H7 (cell line): Measurements from ENCODE around the gene ARHGAP31. TPM values are rescaled to one million over a fixed set of nuclear protein-coding genes. Genes with fewer than 3 reads are reported as not detected.

Source experiments
- DNase-seq: peaks from one replicate; pipeline ENCODE4 v3.0.0; 2012
- H3K27me3 ChIP-seq: 2 replicates; pipeline ENCODE4 v1.6.0; 2011; ENCODE audit warnings: mild to moderate bottlenecking, low read length; ENCODE audit not compliant: control insufficient read depth, insufficient read depth
- H3K36me3 ChIP-seq: replicated peaks from 2 replicates; pipeline ENCODE4 v1.5.1; 2011; ENCODE audit warnings: low read length; ENCODE audit not compliant: control insufficient read depth, insufficient read depth
- H3K4me3 ChIP-seq: 2 replicates; pipeline ENCODE4 v1.5.1; 2011; ENCODE audit warnings: low read depth, mild to moderate bottlenecking, control low read depth, low read length, moderate library complexity; ENCODE audit not compliant: insufficient read depth
- total RNA-seq: library from RNA; depleted of rRNA; stranded (reverse); fragments of >200 nt; shearing (Covaris generic); gene quantifications from 2 replicates; pipeline ENCODE4 v1.2.3, GENCODE V29; 2014

Gene ARHGAP31
- total RNA-seq, 1 experiment from 2014 or later: 4.2 TPM

- Histone ChIP-seq H3K27me3 (peaks cover 8% of the 10 kb centered on the region), H3K4me3 (no peak overlapping the region), H3K36me3 (no peaks in the 10 kb centered on the region)
- DNase-seq: no peak
Observed at GRCh38 chr3:119288669-119289403, 5.3 kb upstream of the ARHGAP31 start.

GRCh38 chr3:119289404-119289770, 4.8 kb upstream of the ARHGAP31 start:
- no peaks in the 10 kb centered on the region for H3K36me3 ChIP-seq
- peaks cover 8% of the 10 kb centered on the region for H3K27me3 ChIP-seq
- H3K4me3 ChIP-seq: no peak overlapping the region
- no peak for DNase-seq

- Histone ChIP-seq H3K27me3 (peaks cover 8% of the 10 kb centered on the region), H3K4me3 (no peak overlapping the region), H3K36me3 (no peaks in the 10 kb centered on the region)
- DNase-seq: no peak
Observed at GRCh38 chr3:119290613-119291012, 3.6 kb upstream of the ARHGAP31 start.

GRCh38 chr3:119291062-119291700, 3.0 kb upstream of the ARHGAP31 start:
- no peak for DNase-seq
- Histone ChIP-seq H3K27me3 (peaks cover 8% of the 10 kb centered on the region), H3K4me3 (no peak overlapping the region), H3K36me3 (no peaks in the 10 kb centered on the region)

- Histone ChIP-seq H3K4me3 (no peak overlapping the region), H3K27me3 (peaks cover 8% of the 10 kb centered on the region), H3K36me3 (no peaks in the 10 kb centered on the region)
- no peak for DNase-seq
Observed at GRCh38 chr3:119292666-119293065, 1.5 kb upstream of the ARHGAP31 start.

GRCh38 chr3:119293105-119293870, 895 bp upstream of the ARHGAP31 start:
- DNase-seq: peak; percentile 76
- Histone ChIP-seq H3K36me3 (no peaks in the 10 kb centered on the region), H3K4me3 (peak overlapping the region; percentile 49), H3K27me3 (peaks cover 8% of the 10 kb centered on the region)

- Histone ChIP-seq H3K4me3 (peak overlapping the region; percentile 49), H3K36me3 (no peaks in the 10 kb centered on the region), H3K27me3 (peaks cover 8% of the 10 kb centered on the region)
- peak; percentile 57 for DNase-seq
Observed at GRCh38 chr3:119294696-119295671, 801 bp downstream of the ARHGAP31 start.

- H3K36me3 ChIP-seq: no peaks in the 10 kb centered on the region
- peaks cover 8% of the 10 kb centered on the region for H3K27me3 ChIP-seq
- no peak for DNase-seq
- H3K4me3 ChIP-seq: no peak overlapping the region; the same call in 1 of the 2 replicates
Observed at GRCh38 chr3:119295816-119296726, 1.9 kb downstream of the ARHGAP31 start.

- Histone ChIP-seq H3K4me3 (no peak overlapping the region), H3K27me3 (peaks cover 8% of the 10 kb centered on the region), H3K36me3 (no peaks in the 10 kb centered on the region)
- no peak for DNase-seq
Observed at GRCh38 chr3:119296727-119297122, 2.5 kb downstream of the ARHGAP31 start.

- Histone ChIP-seq H3K36me3 (no peaks in the 10 kb centered on the region), H3K4me3 (no peak overlapping the region), H3K27me3 (peaks cover 8% of the 10 kb centered on the region)
- DNase-seq: no peak
Observed at GRCh38 chr3:119297169-119297568, 3.0 kb downstream of the ARHGAP31 start.

- DNase-seq: no peak
- no peak overlapping the region for H3K4me3 ChIP-seq
- H3K27me3 ChIP-seq: peaks cover 2% of the 10 kb centered on the region
- no peaks in the 10 kb centered on the region for H3K36me3 ChIP-seq
Observed at GRCh38 chr3:119298565-119298941, 4.4 kb downstream of the ARHGAP31 start.

GRCh38 chr3:119300991-119301391, 6.8 kb downstream of the ARHGAP31 start:
- Histone ChIP-seq H3K4me3 (no peak overlapping the region), H3K36me3 (no peaks in the 10 kb centered on the region), H3K27me3 (no peaks in the 10 kb centered on the region)
- DNase-seq: no peak

GRCh38 chr3:119301662-119302061, 7.5 kb downstream of the ARHGAP31 start:
- no peaks in the 10 kb centered on the region for H3K27me3 ChIP-seq
- no peak overlapping the region for H3K4me3 ChIP-seq
- no peaks in the 10 kb centered on the region for H3K36me3 ChIP-seq
- DNase-seq: no peak
